Thyroid gland (tissue), 4 donors: ENCODE data around the gene NF1. TPM values are rescaled to one million over a fixed set of nuclear protein-coding genes. Genes with fewer than 3 reads are reported as not detected.

Source experiments
- DNase-seq, 2 donors: peaks; one replicate each; pipeline ENCODE4 v3.0.0-alpha.2; 2019
- H3K27ac ChIP-seq, 3 donors: fragments of 200-600 bp; sonication (generic); 1 replicate in 2 of 3; 2 replicates in 1 of 3; pipeline ENCODE4 v1.5.1; 2016 to 2019; ENCODE audit warnings: mild to moderate bottlenecking in 1 of 3, moderate library complexity in 1 of 3
- H3K27me3 ChIP-seq: fragments of 200-600 bp; sonication (generic); one replicate; pipeline ENCODE4 v1.5.1; 2019
- H3K36me3 ChIP-seq, 2 donors: fragments of 200-600 bp; sonication (generic); one replicate each; pipeline ENCODE4 v1.5.1; 2016 to 2019
- H3K4me1 ChIP-seq, 2 donors: fragments of 200-600 bp; sonication (generic); one replicate each; pipeline ENCODE4 v1.5.1; 2017 to 2019
- H3K4me3 ChIP-seq, 3 donors: fragments of 200-600 bp; sonication (generic); replicated peaks in 1 of 3; 1 replicate in 2 of 3; 2 replicates in 1 of 3; pipeline ENCODE4 v1.5.1; 2016; ENCODE audit warnings: mild to moderate bottlenecking in 1 of 3
- H3K9me3 ChIP-seq: fragments of 200-600 bp; sonication (generic); one replicate; pipeline ENCODE4 v1.5.1; 2017
- CTCF ChIP-seq, 6 experiments: fragments of 200-600 bp in 3 of 6; fragments of 450-650 bp in 3 of 6; sonication (generic) in 3 of 6; IDR thresholded peaks; one replicate each; pipeline ENCODE4 v1.5.1; 2016 to 2019; ENCODE audit warnings: antibody characterized with exemption in 6 of 6, mild to moderate bottlenecking in 2 of 6, inconsistent platforms in 1 of 6, moderate library complexity in 1 of 6
- POLR2A ChIP-seq, 2 donors: fragments of 450-650 bp; IDR thresholded peaks; one replicate each; pipeline ENCODE4 v1.6.1; 2017; ENCODE audit warnings: antibody characterized with exemption in 2 of 2, mild to moderate bottlenecking in 2 of 2, moderate library complexity in 1 of 2
- WGBS, 2 donors: methylation state at CpG; one replicate each; pipeline ENCODE4 v1.1.5; 2017; 5-methylcytosine and 5-hydroxymethylcytosine counted together
- intact Hi-C: fragments of 100-400 bp; cut with DNase I; formaldehyde crosslinking; loops from one replicate; pipeline ENCODE4 v1.15.1; 2023
- total RNA-seq, 4 donors: library from RNA; depleted of rRNA; stranded (reverse); fragments of >200 nt; gene quantifications; one replicate each; pipeline ENCODE4 v1.2.3, GENCODE V29; 2016

NF1 gene
- total RNA-seq, 4 donors from 2014 or later = 102 to 208 (median 129) TPM

- Histone ChIP-seq H3K9me3 (no peaks in the 10 kb centered on the region), H3K27ac (no peak overlapping the region), H3K4me1 (no peaks in the 10 kb centered on the region), H3K36me3 (peaks cover 6 to 17% of the 10 kb centered on the region in 2 donors), H3K4me3 (no peak overlapping the region), H3K27me3 (no peaks in the 10 kb centered on the region)
- intact Hi-C loops = no loop called here
- TF ChIP-seq CTCF (IDR thresholded peaks at IDR 0.05) (no peak), POLR2A (IDR thresholded peaks at IDR 0.05) (no peak)
- WGBS, 2 donors = 83 to 88% methylated on average over 2 of the region's 2 CpGs
- no peak for DNase-seq
Observed at GRCh38 chr17:31225831-31226230, 131.1 kb downstream of the NF1 start.

GRCh38 chr17:31226373-31226772 is 131.6 kb downstream of the NF1 start:
- no peaks in the 10 kb centered on the region for H3K27me3 ChIP-seq
- no peak overlapping the region for H3K27ac ChIP-seq
- no peaks in the 10 kb centered on the region for H3K4me1 ChIP-seq
- H3K4me3 ChIP-seq = no peak overlapping the region
- 69 to 85% methylated on average over 5 of the region's 5 CpGs for WGBS, 2 donors
- peaks cover 6 to 18% of the 10 kb centered on the region in 2 donors for H3K36me3 ChIP-seq
- TF ChIP-seq POLR2A (IDR thresholded peaks at IDR 0.05) (no peak), CTCF (IDR thresholded peaks at IDR 0.05) (no peak)
- intact Hi-C loops = no loop called here
- no peaks in the 10 kb centered on the region for H3K9me3 ChIP-seq
- DNase-seq = no peak

GRCh38 chr17:31226950-31227349 is 132.2 kb downstream of the NF1 start:
- intact Hi-C loops = no loop called here
- H3K4me1 ChIP-seq = no peaks in the 10 kb centered on the region
- WGBS, 2 donors = 95 to 96% methylated on average over 3 of the region's 3 CpGs
- peaks cover 6 to 18% of the 10 kb centered on the region in 2 donors for H3K36me3 ChIP-seq
- no peak for TF ChIP-seq CTCF (IDR thresholded peaks at IDR 0.05)
- H3K9me3 ChIP-seq = no peaks in the 10 kb centered on the region
- DNase-seq = no peak
- no peak overlapping the region for H3K4me3 ChIP-seq
- no peak overlapping the region for H3K27ac ChIP-seq
- H3K27me3 ChIP-seq = no peaks in the 10 kb centered on the region

GRCh38 chr17:31231852-31232251 is 137.1 kb downstream of the NF1 start:
- Histone ChIP-seq H3K27ac (no peak overlapping the region), H3K36me3 (peaks cover 27 to 34% of the 10 kb centered on the region in 2 donors), H3K27me3 (no peaks in the 10 kb centered on the region), H3K4me3 (no peak overlapping the region), H3K9me3 (no peaks in the 10 kb centered on the region), H3K4me1 (no peaks in the 10 kb centered on the region)
- TF ChIP-seq CTCF (IDR thresholded peaks at IDR 0.05) (no peak), POLR2A (IDR thresholded peaks at IDR 0.05) (no peak)
- intact Hi-C loops = no loop called here
- no peak for DNase-seq

- H3K27me3 ChIP-seq = no peaks in the 10 kb centered on the region
- no peak for TF ChIP-seq CTCF (IDR thresholded peaks at IDR 0.05)
- TF ChIP-seq POLR2A (IDR thresholded peaks at IDR 0.05) = no peak
- 95% methylated on average over 4 of the region's 4 CpGs for WGBS, 2 donors
- H3K27ac ChIP-seq = no peak overlapping the region
- intact Hi-C loops = no loop called here
- H3K4me1 ChIP-seq = peaks cover 0 to 5% of the 10 kb centered on the region in 2 donors
- H3K4me3 ChIP-seq = no peak overlapping the region
- no peak for DNase-seq
- H3K36me3 ChIP-seq = peaks cover 22 to 24% of the 10 kb centered on the region in 2 donors
- no peaks in the 10 kb centered on the region for H3K9me3 ChIP-seq
Observed at GRCh38 chr17:31235110-31235509, 140.3 kb downstream of the NF1 start.
